ENCODE data around the gene HMOX1.

GRCh38 chr22:35379146-35379993, 1.5 kb upstream of the HMOX1 start:
- TF ChIP-seq, protein P1, sequence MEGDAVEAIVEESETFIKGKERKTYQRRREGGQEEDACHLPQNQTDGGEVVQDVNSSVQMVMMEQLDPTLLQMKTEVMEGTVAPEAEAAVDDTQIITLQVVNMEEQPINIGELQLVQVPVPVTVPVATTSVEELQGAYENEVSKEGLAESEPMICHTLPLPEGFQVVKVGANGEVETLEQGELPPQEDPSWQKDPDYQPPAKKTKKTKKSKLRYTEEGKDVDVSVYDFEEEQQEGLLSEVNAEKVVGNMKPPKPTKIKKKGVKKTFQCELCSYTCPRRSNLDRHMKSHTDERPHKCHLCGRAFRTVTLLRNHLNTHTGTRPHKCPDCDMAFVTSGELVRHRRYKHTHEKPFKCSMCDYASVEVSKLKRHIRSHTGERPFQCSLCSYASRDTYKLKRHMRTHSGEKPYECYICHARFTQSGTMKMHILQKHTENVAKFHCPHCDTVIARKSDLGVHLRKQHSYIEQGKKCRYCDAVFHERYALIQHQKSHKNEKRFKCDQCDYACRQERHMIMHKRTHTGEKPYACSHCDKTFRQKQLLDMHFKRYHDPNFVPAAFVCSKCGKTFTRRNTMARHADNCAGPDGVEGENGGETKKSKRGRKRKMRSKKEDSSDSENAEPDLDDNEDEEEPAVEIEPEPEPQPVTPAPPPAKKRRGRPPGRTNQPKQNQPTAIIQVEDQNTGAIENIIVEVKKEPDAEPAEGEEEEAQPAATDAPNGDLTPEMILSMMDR (IDR thresholded peaks at IDR 0.05 in 4 of 5, conservative IDR thresholded peaks at IDR 0.05 in 1 of 5), result no peak
- no peak for TF ChIP-seq POLR2A (IDR thresholded peaks at IDR 0.05)
